GM19324 (cell line): ENCODE data around the gene LMF1.
"Not testable (repeated sequence)": the region's sequence is repeated elsewhere in the genome, so short reads cannot be mapped to it uniquely, and the experiment has no call there.

ENCODE experiments used
- ATAC-seq: cut with Tn5 transposase; IDR thresholded peaks from one replicate; pipeline ENCODE4 v1.9.1; 2021; ENCODE audit warnings: mild to moderate bottlenecking, moderate library complexity; ENCODE audit not compliant: unreplicated experiment, low FRiP score

Gene LMF1

DNA sequence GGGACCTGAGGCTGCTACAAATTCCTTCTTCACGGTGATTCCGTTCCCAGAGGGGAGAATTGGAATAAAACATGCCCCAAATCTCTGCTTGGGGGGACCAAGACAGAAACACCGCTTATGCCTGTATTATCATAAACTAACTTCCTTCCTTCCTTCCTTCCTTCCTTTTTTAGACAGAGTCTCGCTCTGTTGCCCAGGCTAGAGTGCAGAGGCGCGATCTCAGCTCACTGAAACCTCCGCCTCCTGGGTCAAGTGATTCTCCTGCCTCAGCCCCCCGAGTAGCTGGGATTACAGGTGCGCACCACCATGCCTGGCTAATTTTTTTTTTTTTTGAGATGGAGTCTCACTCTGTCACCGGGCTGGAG is 150.8 kb downstream of the LMF1 start:
- ATAC-seq = not testable (repeated sequence)

- no peak for ATAC-seq
These were observed 151.3 kb downstream of the LMF1 start for GRCh38 chr16:819336-820043.

DNA sequence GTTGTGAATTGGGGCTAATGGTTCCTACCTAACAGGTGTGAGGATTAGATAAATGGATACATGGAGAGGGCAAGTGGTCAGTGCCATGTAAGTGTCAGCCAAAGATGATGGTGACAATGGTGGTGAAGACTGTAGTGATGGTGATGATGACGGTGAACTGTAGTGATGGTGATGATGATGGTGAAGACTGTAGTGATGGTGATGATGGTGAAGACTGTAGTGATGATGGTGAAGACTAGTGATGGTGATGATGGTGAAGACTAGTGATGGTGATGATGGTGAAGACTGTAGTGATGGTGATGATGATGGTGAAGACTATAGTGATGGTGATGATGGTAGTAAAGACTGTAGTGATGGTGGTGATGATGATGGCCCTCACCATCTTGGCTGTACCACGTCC is 152.2 kb downstream of the LMF1 start:
- no peak for ATAC-seq

DNA sequence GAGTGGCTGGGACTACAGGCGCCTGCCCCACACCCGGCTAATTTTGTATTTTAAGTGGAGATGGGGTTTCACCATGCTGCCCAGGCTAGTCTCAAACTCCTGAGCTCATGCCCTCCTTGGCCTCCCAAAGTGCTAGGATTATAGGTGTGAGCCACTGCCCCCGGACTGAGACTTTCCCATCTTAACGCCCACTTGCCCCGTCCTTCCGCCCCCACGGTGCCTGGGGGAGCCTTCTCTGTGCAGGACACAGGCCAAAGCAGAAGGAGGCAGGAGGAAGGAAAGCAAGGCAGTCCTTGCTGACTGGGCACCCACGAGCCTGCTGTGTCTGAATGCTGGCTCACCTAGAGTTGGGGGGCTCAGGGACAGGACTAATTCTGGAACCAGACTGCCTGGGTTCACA is 152.7 kb downstream of the LMF1 start:
- no peak for ATAC-seq

DNA sequence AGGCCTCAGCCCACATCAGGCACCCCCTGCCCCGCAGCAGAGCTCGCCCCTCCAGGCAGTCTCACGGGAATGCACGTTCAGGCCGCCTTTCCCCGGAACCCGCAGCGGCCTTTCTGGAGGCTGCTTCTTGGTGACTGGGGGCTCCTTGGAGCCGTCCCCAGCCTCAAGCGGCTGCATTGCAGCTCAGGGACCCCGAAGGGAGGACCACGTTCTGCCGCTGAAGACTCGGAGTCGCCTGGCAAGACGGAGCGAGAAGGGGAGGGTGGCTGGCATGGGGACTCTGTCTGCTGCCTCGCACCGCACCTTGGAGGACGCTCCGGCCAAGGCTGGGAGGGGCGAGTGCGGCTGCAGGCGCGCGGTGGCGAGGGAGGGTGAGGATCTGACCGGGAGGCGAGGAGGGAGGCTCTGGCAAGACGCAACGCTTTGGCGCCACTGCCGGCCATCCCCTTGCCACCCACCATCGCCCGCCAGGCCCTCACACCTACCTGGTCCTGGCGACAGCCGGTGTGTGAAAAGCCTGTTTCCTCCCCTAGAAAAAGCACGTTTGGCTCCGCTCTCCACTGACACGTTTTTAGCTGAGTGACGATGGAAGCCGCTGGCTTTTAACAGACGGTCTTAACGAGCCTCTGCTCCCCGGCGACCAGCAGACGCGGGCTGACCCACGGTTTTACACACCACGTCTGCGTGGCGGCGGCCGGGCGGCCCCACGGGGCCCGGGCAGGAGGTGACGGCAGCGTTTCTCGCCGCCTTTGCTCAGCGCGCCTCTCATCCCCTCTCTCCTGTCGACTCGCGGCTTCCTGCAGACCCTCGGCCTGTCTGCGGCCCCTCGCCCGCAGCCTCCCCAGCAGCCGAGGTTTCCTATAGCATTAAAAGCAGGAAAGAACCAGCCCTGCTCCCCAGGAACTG is 153.5 kb downstream of the LMF1 start:
- no peak for ATAC-seq

DNA sequence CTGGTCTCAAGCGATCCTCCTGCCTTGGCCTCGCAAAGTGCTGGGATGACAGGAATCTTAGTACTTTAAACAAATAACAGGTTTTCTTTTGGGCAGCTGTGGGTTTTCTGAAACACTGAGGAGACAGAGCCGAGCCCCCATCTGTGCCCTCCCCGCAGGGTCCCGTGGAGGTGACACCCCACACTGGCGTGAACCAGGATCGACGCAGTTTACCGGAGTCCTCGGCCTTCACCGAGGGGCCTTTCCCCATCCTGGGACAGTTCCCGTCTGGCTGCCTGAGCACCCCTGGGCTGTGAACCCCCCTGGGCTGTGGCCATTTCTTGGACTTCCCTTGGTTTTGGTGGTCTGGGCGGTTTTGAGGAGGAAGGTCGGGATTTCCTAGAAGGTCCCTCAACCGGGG is 154.9 kb downstream of the LMF1 start:
- no peak for ATAC-seq

DNA sequence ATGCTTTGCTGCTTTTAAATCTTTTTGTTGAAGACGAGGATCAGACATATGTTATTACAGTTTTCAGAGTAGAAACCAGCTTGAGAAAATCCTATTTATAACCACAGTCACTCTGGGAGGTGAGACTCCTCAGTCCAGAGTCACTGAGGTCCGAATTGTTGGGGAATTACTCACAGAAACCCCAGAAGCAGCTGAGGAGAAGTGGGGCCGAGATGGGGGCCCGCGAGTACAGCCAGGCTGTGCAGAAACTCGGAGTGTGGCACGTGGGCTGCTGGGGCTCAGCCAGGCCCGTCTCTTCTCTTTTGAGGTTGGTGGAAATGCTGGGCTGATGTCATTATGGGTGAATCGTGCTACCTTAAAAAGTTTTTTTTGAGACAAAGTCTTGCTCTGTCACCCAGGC is 155.8 kb downstream of the LMF1 start:
- ATAC-seq = no peak

DNA sequence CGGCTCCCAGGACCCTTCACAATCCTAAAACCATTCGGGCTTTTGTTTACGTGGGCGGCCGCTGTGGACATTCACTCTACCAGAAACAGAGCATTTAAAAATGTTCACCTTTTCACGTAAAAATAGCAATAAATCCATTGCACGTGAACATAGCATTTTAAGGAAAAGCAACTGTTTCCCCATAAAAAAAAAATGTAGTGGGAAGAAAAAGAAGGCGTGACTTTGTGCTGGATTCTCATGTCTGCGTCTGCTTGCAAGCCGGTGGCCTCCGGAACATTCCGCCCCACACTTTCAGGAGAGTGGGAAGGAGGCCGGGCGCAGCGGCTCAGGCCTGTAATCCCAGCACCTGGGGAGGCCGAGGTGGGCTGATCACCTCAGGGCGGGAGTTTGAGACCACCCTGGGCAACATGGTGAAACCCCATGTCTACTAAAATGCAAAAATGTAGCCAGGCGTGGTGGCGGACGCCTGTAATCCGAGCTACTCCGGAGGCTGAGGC is 156.8 kb downstream of the LMF1 start:
- ATAC-seq = no peak

GRCh38 chr16:813204-813915 is 157.4 kb downstream of the LMF1 start:
- no peak for ATAC-seq

GRCh38 chr16:808085-808386 is 162.7 kb downstream of the LMF1 start:
- ATAC-seq = no peak

- ATAC-seq = peak; percentile 74
These were observed 163.3 kb downstream of the LMF1 start for GRCh38 chr16:807347-808084.

GRCh38 chr16:805474-805873 is 165.3 kb downstream of the LMF1 start:
- no peak for ATAC-seq

DNA sequence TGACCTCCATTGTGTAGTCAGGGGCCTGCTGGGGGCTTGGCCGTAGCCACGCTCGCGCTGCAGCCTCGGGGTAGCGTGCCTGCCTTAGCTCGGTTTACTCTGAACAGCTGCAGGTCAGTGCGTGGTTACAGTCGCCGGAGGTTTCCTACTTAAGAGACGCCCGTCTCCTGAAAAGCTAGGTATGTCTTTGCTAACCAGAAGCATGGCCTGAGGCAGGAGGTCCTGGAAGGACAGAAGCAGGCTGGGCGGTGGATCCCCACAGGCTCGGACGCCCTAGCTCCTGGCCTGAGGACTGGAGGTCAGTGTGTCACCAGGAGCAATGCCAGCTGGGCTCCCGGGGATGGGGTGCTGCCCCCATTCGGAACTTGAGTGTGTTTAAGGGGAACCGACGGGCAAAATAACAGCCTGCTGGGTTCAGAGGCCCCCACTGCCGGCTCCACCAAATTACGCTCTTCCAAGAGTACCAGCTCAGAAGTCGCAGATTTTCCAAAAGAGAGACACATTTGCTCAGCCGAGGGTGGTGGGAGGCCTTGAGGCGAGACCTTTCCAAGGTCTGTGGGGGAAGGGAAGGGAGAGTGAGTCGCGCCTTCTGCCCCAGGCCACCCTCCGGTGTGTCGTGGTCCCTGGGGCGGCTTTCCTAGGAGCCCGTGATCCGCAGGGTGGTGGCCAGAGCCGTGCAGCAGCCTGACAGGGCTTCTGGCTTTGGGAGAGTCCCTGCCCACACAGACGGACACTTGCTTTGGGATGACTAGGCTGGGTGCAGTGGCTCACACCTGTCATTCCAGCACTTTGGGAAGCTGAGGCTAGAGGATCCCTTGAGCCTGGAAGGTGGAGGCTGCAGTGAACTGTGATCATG is 166.4 kb downstream of the LMF1 start:
- no peak for ATAC-seq

- no peak for ATAC-seq
These were observed 167.1 kb downstream of the LMF1 start for GRCh38 chr16:803754-804080.
